Measurements from ENCODE around the gene FBXL7.

DNA sequence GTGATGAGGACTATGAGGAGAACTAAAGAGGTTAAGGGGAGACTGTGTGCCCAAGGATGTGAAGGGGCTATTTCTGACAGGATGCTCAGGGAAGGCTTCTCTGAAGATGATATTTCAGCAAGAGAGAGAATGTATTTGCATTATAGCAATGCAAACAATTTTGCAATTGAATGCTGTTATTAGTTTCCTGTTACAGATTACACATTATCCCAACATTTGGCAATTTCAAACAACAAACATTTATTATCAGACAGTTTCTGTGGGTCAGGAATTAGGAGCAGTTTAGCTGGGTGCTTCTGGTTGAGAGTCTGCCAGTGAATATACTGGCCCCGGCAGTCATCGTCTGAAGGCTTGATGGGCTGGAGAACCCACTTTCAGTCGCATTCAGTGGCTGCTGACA, 451.6 kb downstream of the FBXL7 start:
- TF ChIP-seq, protein P1, sequence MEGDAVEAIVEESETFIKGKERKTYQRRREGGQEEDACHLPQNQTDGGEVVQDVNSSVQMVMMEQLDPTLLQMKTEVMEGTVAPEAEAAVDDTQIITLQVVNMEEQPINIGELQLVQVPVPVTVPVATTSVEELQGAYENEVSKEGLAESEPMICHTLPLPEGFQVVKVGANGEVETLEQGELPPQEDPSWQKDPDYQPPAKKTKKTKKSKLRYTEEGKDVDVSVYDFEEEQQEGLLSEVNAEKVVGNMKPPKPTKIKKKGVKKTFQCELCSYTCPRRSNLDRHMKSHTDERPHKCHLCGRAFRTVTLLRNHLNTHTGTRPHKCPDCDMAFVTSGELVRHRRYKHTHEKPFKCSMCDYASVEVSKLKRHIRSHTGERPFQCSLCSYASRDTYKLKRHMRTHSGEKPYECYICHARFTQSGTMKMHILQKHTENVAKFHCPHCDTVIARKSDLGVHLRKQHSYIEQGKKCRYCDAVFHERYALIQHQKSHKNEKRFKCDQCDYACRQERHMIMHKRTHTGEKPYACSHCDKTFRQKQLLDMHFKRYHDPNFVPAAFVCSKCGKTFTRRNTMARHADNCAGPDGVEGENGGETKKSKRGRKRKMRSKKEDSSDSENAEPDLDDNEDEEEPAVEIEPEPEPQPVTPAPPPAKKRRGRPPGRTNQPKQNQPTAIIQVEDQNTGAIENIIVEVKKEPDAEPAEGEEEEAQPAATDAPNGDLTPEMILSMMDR (IDR thresholded peaks at IDR 0.05; ENCODE audit: poor library complexity, severe bottlenecking) = no peak
- TF ChIP-seq, protein P2, sequence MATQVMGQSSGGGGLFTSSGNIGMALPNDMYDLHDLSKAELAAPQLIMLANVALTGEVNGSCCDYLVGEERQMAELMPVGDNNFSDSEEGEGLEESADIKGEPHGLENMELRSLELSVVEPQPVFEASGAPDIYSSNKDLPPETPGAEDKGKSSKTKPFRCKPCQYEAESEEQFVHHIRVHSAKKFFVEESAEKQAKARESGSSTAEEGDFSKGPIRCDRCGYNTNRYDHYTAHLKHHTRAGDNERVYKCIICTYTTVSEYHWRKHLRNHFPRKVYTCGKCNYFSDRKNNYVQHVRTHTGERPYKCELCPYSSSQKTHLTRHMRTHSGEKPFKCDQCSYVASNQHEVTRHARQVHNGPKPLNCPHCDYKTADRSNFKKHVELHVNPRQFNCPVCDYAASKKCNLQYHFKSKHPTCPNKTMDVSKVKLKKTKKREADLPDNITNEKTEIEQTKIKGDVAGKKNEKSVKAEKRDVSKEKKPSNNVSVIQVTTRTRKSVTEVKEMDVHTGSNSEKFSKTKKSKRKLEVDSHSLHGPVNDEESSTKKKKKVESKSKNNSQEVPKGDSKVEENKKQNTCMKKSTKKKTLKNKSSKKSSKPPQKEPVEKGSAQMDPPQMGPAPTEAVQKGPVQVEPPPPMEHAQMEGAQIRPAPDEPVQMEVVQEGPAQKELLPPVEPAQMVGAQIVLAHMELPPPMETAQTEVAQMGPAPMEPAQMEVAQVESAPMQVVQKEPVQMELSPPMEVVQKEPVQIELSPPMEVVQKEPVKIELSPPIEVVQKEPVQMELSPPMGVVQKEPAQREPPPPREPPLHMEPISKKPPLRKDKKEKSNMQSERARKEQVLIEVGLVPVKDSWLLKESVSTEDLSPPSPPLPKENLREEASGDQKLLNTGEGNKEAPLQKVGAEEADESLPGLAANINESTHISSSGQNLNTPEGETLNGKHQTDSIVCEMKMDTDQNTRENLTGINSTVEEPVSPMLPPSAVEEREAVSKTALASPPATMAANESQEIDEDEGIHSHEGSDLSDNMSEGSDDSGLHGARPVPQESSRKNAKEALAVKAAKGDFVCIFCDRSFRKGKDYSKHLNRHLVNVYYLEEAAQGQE (IDR thresholded peaks at IDR 0.05; ENCODE audit: borderline replicate concordance) = no peak
- no peak for TF ChIP-seq EP300 (conservative IDR thresholded peaks at IDR 0.05; ENCODE audit: poor library complexity, severe bottlenecking)
- TF ChIP-seq RAD21 (conservative IDR thresholded peaks at IDR 0.05) = no peak
- no peak for TF ChIP-seq MXI1 (conservative IDR thresholded peaks at IDR 0.05; ENCODE audit: poor library complexity, severe bottlenecking)
